Right forelimb (tissue), 1 donor: ENCODE results near the gene VAV2.
"Not testable (repeated sequence)": the region's sequence is repeated elsewhere in the genome, so short reads cannot be mapped to it uniquely, and the experiment has no call there.

Experiments used
- DNase-seq: peaks from one replicate; pipeline ENCODE4 v3.0.0-alpha.2; 2018

VAV2 gene

GRCh38 chr9:133934482-133935232 is 57.5 kb downstream of the VAV2 start:
- no peak for DNase-seq

GRCh38 chr9:133933426-133934026 is 58.6 kb downstream of the VAV2 start:
- no peak for DNase-seq

DNA sequence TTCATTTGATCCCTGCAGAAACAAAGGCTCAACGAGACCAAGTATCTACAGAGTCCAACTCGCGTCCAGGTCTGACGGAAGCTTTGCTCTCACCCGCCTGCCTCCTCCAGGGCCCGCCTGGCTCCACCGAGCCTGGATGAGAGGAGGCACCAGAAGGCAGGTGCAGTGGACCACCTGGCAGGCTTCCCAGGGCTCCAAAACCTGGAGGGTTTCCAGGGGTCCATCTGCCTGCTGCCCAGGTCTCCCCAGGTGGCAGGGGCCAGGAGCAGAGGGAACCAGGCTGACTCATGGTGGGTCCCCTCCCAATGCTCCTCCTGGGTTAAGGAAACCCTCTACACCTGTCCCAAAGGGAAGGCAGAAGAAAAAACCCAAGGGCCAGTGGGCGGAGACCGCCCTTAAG is 59.5 kb downstream of the VAV2 start:
- DNase-seq, result no peak

GRCh38 chr9:133932181-133932580 is 59.9 kb downstream of the VAV2 start:
- no peak for DNase-seq

GRCh38 chr9:133930682-133931485 is 61.2 kb downstream of the VAV2 start:
- DNase-seq, result no peak

DNA sequence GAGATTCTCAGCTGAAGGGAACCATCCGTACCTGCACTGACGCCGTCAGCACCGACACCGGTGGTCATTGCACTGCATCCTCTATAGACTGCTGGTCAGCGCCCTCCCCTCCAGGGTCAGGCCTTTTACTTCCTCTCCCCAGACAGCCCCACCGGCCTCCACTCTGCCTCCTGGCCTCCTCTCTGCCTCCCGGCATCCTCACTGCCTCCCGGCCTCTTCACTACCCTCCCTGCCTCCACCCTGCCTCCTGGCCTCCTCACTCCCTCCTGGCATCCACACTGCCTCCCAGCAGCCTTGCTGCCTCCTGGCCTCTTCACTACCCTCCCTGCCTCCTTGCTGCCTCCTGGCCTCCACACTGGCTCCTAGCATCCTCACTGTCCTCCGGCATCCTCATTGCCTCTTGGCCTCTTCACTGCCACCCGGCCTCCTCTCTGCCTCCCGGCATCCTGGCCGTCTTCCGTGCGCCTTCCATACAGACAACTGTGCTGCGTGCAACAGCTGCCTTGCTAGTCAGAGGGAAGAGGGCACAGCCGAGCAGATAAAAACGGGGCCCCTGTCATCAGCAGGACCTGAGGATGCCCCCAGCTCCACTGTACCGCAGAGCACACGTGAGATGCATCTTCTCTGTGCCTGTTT is 62.0 kb downstream of the VAV2 start:
- no peak for DNase-seq

DNA sequence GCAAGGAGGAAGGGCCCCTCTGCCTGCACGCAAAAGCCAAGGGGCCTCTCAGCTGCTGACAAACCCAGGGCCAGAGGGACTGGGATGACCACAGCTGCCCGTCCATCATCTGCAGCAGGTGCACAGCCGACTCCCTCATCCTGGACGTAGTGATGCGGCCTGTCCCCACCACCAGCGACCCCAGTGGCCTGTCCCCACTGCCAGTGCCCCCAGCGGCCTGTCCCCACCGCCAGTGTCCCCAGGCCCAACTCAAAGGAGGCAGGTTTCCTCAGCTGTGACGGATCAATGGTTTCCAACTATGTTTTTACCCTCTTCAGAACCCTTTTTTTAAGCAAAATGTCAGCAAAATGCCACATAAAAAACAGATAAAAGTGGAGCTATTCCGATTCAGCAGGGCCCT is 62.5 kb downstream of the VAV2 start:
- no peak for DNase-seq

- no peak for DNase-seq
These were observed 63.8 kb downstream of the VAV2 start for GRCh38 chr9:133928248-133928764.

GRCh38 chr9:133927041-133927440 is 65.1 kb downstream of the VAV2 start:
- no peak for DNase-seq

- DNase-seq, result no peak
These were observed 65.8 kb downstream of the VAV2 start for GRCh38 chr9:133926165-133926856.

DNA sequence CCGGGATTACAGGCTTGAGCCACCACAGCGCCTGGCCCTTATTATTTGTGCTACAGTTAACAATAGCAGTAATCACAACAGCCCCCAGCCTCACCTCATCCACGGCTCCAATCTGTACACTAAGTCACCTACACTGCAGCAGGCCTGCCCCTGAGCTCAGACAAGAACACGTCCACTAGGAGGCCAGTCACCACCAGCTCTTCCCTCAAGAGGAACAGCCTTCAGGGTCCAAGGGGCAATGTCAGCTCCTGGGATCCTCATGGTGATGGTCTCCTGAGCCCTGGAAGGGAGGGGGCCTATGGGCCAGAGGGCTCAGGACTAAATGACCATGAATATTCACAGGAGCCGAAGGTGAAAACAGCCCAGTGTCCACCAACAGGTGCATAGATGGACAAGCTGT is 67.7 kb downstream of the VAV2 start:
- DNase-seq, result no peak

GRCh38 chr9:133923608-133924007 is 68.5 kb downstream of the VAV2 start:
- not testable (repeated sequence) for DNase-seq

- no peak for DNase-seq
These were observed 70.3 kb downstream of the VAV2 start for GRCh38 chr9:133921866-133922265.

DNA sequence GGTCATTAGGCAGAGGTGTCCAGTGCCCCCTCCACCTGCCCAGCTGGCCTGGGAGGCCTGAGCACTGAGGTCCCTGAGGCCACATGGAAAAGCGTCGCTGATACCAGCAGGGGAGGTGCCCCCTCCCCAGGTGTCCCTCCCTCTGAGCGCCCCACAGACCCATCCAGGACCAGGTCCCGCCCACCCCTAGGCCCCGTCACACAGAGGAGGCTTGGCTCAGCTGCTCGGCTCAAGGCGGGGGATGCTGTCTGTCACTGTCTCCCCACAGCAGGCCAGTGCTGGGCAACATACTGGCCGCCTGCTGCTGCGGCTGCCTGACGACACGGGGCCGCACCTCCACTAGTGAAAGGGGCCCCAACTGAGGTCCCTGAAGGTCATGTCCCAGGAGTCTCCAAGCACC is 71.7 kb downstream of the VAV2 start:
- no peak for DNase-seq

- no peak for DNase-seq
These were observed 72.6 kb downstream of the VAV2 start for GRCh38 chr9:133919253-133920115.

DNA sequence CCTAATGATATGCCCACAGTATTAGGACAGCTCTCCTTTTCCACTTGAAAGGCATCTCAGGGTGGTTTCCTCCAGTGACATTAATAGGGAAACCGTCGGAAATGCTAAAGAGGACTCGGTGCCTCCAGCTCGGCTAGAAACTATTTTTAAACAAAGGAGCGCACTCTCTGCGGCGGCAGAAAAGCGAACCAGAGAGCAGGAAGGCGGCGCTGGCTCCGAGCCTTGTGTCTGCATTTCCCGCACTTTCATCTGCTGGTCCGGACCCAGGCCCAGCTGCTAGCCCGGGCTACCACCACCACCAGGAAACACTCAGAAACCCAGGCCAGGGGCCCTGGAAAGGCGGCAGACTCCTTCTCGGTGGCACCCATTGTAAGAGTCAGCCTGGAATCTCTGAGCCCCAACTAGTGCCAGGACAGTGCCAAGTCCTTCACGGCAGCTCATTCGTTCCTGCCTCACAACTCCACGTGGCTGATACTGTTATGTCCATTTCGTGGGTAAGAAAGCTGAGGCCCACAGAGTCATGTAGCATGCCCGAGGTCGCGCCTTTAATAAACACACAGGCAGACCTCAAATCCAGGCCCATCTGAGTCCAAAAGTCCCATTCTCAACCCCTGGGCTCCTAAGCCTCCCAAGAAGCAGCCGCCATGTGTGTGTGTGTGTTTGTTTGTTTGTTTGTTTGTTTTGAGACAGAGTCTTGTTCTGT is 73.9 kb downstream of the VAV2 start:
- no peak for DNase-seq

DNA sequence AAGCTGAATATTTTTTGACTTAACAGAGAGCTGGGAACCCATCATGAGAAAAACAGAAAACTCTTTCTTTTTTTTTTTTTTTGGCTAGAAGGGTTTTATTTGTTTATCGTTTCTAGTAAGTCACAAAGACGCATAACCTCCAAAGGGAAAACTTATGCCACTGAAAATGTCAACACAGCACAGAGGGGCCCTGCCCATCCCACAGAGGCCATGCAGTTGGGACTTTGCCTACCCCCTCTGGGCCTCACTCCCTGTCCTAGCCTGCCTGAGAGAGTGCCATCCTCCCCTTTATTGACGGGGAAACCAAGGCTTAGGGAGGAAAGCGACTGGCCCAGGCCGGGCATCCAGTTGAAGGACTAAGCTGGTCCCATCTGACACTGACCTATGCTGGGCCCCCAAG is 74.7 kb downstream of the VAV2 start:
- no peak for DNase-seq

DNA sequence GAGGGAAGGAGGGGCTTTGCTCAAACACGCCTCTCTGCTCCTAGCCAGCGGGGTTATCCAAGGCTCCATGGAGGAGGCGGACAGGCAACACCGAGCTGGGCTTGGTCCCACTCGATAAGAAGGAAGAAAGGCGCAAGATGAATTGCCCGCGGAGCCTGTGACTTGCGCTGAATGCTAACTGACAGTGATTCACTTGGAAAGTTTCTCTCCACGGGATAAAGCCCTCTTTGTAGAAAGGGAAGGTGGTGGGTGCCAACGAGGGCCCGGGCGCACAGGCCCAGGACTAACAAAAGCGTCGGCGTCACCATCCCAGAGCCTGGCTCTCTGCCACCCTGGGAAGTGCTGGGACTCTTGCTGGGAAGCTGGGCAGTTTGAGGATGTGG is 76.0 kb downstream of the VAV2 start:
- DNase-seq, result no peak

DNA sequence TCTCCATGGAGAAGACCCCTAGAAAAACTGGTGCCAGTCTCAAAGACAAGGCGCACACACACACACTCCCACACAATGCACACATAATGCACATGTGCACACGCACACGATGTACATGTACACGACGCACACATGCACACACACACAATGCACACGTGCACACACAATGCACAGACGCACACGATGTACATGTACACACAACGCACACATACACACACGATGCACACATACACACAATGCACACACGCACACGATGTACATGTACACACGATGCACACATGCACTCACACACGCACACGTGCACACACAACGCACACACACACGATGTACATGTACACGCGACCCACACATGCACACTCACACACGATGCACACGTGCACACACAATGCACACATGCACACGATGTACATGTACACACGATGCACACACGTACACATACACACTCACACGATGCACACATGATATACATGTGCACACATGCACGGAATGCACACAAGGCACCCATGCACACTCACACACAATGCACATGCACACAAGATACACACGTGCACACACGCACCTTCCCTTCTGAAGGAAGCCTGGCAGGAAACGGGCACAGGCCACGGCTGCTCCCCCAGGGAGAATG is 76.5 kb downstream of the VAV2 start:
- no peak for DNase-seq
